ENCODE results near the gene GABRA5.

The GABRA5 gene

GRCh38 chr15:26971271-26972018 is 104.6 kb downstream of the GABRA5 start:
- Mint-ChIP-seq H3K27me3 (ENCODE audit: low read depth, poor library complexity) (peaks cover 80% of the 10 kb centered on the region), H3K27ac (no peak overlapping the region), H3K4me1 (peaks cover 16% of the 10 kb centered on the region), H3K9me3 (no peaks in the 10 kb centered on the region), H3K36me3 (ENCODE audit: low read depth) (no peaks in the 10 kb centered on the region), H3K4me3 (peak overlapping the region; percentile 77)
- TF ChIP-seq CTCF (IDR thresholded peaks at IDR 0.05): no peak
- DNase-seq: peak; percentile 60

GRCh38 chr15:26972636-26973035 is 105.8 kb downstream of the GABRA5 start:
- H3K4me1 Mint-ChIP-seq: peaks cover 16% of the 10 kb centered on the region
- H3K27me3 Mint-ChIP-seq (ENCODE audit: low read depth, poor library complexity): peaks cover 71% of the 10 kb centered on the region
- no peaks in the 10 kb centered on the region for H3K9me3 Mint-ChIP-seq
- peak overlapping the region; percentile 77 for H3K4me3 Mint-ChIP-seq
- no peak overlapping the region for H3K27ac Mint-ChIP-seq
- no peak for TF ChIP-seq CTCF (IDR thresholded peaks at IDR 0.05)
- no peaks in the 10 kb centered on the region for H3K36me3 Mint-ChIP-seq (ENCODE audit: low read depth)
- DNase-seq: no peak

GRCh38 chr15:26974120-26974780 is 107.4 kb downstream of the GABRA5 start:
- H3K27ac Mint-ChIP-seq: no peak overlapping the region
- no peak for DNase-seq
- H3K9me3 Mint-ChIP-seq: no peaks in the 10 kb centered on the region
- peak; percentile 62 for TF ChIP-seq CTCF (IDR thresholded peaks at IDR 0.05)
- no peaks in the 10 kb centered on the region for H3K36me3 Mint-ChIP-seq (ENCODE audit: low read depth)
- peaks cover 67% of the 10 kb centered on the region for H3K27me3 Mint-ChIP-seq (ENCODE audit: low read depth, poor library complexity)
- H3K4me3 Mint-ChIP-seq: no peak overlapping the region
- H3K4me1 Mint-ChIP-seq: peaks cover 16% of the 10 kb centered on the region

GRCh38 chr15:26981492-26981891 is 114.6 kb downstream of the GABRA5 start:
- Mint-ChIP-seq H3K27ac (no peak overlapping the region), H3K4me1 (no peaks in the 10 kb centered on the region), H3K36me3 (ENCODE audit: low read depth) (no peaks in the 10 kb centered on the region), H3K4me3 (no peak overlapping the region), H3K27me3 (ENCODE audit: low read depth, poor library complexity) (peaks cover 39% of the 10 kb centered on the region), H3K9me3 (no peaks in the 10 kb centered on the region)
- TF ChIP-seq CTCF (IDR thresholded peaks at IDR 0.05): no peak
- DNase-seq: no peak

GRCh38 chr15:26983822-26984221 is 117.0 kb downstream of the GABRA5 start:
- DNase-seq: no peak
- Mint-ChIP-seq H3K27me3 (ENCODE audit: low read depth, poor library complexity) (peaks cover 39% of the 10 kb centered on the region), H3K27ac (no peak overlapping the region), H3K9me3 (peaks cover 8% of the 10 kb centered on the region), H3K4me1 (no peaks in the 10 kb centered on the region), H3K36me3 (ENCODE audit: low read depth) (no peaks in the 10 kb centered on the region), H3K4me3 (no peak overlapping the region)
- TF ChIP-seq CTCF (IDR thresholded peaks at IDR 0.05): no peak

Data from nephron progenitor cell (in vitro differentiated cells).